Endothelial cell of umbilical vein (primary cell): ENCODE data around the gene C16orf89. TPM values are rescaled to one million over a fixed set of nuclear protein-coding genes. Genes with fewer than 3 reads are reported as not detected.

Source experiments
- BruUV-seq: library from RNA; stranded (reverse); fragments of 400-500 nt; replicated peaks from 2 replicates; lab custom pipeline; 2021; lab: Mats Ljungman, UMichigan
- CTCF ChIA-PET: fragments of 300-600, 350-600 bp; sonication (Branson Sonifier 250); formaldehyde crosslinking; loops from one replicate; lab custom pipeline; 2021; ENCODE audit warnings: antibody characterized with exemption, inconsistent platforms; lab: Charles Lee
- POLR2A ChIA-PET: fragments of 300-600, 350-600 bp; sonication (Branson Sonifier 250); formaldehyde crosslinking; loops from one replicate; lab custom pipeline; 2021; ENCODE audit warnings: antibody characterized with exemption, inconsistent platforms; lab: Charles Lee
- DNase-seq: peaks from one replicate; pipeline ENCODE4 v3.0.0-alpha.2; 2011; ENCODE audit warnings: low read depth, low spot score
- FAIRE-seq: peaks from 2 replicates; lab custom pipeline; 2011; peaks lifted over from hg19 to GRCh38; lab: Jason Lieb, UNC
- H2AFZ ChIP-seq: 2 replicates; pipeline ENCODE4 v1.6.0; 2012; ENCODE audit warnings: low read depth, low read length, control low read depth, inconsistent platforms
- H3K27ac ChIP-seq: 2 replicates; pipeline ENCODE4 v1.5.1; 2011; ENCODE audit warnings: low read depth, mild to moderate bottlenecking, control low read depth, low read length, moderate library complexity; ENCODE audit not compliant: insufficient read depth
- H3K27me3 ChIP-seq, 2 experiments: 2 replicates each; pipeline versions ENCODE4 v1.6.0 to v1.6.1; 2011; ENCODE audit warnings: low read length in 2 of 2, mixed read lengths in 1 of 2; ENCODE audit not compliant: control insufficient read depth in 2 of 2, insufficient read depth in 2 of 2
- H3K36me3 ChIP-seq, 2 experiments: 2 replicates in 1 of 2; 3 replicates in 1 of 2; pipeline ENCODE4 v1.5.1; 2011; ENCODE audit warnings: low read length in 2 of 2, mild to moderate bottlenecking in 1 of 2, moderate library complexity in 1 of 2; ENCODE audit not compliant: control insufficient read depth in 2 of 2, insufficient read depth in 2 of 2; ENCODE audit errors: extremely low read depth in 1 of 2
- H3K4me1 ChIP-seq: 3 replicates; pipeline ENCODE4 v1.5.1; 2011; ENCODE audit warnings: mild to moderate bottlenecking, low read length; ENCODE audit not compliant: control insufficient read depth, insufficient read depth; ENCODE audit errors: extremely low read depth
- H3K4me2 ChIP-seq: 2 replicates; pipeline ENCODE4 v1.6.1; 2011; ENCODE audit warnings: low read length, control low read depth, mixed read lengths; ENCODE audit not compliant: insufficient read depth
- H3K4me3 ChIP-seq, 3 experiments: fragments of 200-600 bp in 1 of 3; sonication (generic), shearing (Covaris generic) in 1 of 3; replicated peaks in 1 of 3; 2 replicates each; pipeline ENCODE4 v1.5.1; 2011 to 2016; ENCODE audit warnings: control low read depth in 3 of 3, low read length in 3 of 3, mild to moderate bottlenecking in 2 of 3, inconsistent platforms in 1 of 3, low read depth in 1 of 3, moderate library complexity in 1 of 3; ENCODE audit not compliant: insufficient read depth in 1 of 3
- H3K79me2 ChIP-seq: 2 replicates; pipeline ENCODE4 v1.6.0; 2012; ENCODE audit warnings: low read length, inconsistent platforms; ENCODE audit not compliant: control insufficient read depth, insufficient read depth
- H3K9ac ChIP-seq: replicated peaks from 2 replicates; pipeline ENCODE3; 2011; ENCODE audit warnings: low read length, control low read depth; ENCODE audit not compliant: insufficient read depth; ENCODE audit errors: extremely low read depth
- H3K9me1 ChIP-seq: replicated peaks from 3 replicates; pipeline ENCODE4 v1.6.0; 2011; ENCODE audit warnings: mild to moderate bottlenecking, low read length; ENCODE audit not compliant: control insufficient read depth, insufficient read depth; ENCODE audit errors: extremely low read depth
- H3K9me3 ChIP-seq: replicated peaks from 2 replicates; pipeline ENCODE4 v1.5.1; 2012; ENCODE audit warnings: low read length, inconsistent platforms; ENCODE audit not compliant: control insufficient read depth, insufficient read depth
- H4K20me1 ChIP-seq: replicated peaks from 2 replicates; pipeline ENCODE3; 2011; ENCODE audit warnings: mild to moderate bottlenecking, low read length; ENCODE audit not compliant: control insufficient read depth, insufficient read depth; ENCODE audit errors: extremely low read depth
- CTCF ChIP-seq, 2 donors: IDR thresholded peaks; 1 replicate in 1 of 2; 2 replicates in 1 of 2; pipeline ENCODE4 v1.5.1; 2011; ENCODE audit warnings: low read length in 2 of 2, mild to moderate bottlenecking in 2 of 2, moderate library complexity in 2 of 2, control low read depth in 1 of 2, inconsistent platforms in 1 of 2, low read depth in 1 of 2; ENCODE audit not compliant: insufficient read depth in 1 of 2; ENCODE audit errors: extremely low read depth in 1 of 2
- EZH2 ChIP-seq: IDR thresholded peaks from 2 replicates; pipeline ENCODE4 v1.6.1; 2012; ENCODE audit warnings: borderline replicate concordance, low read depth, mild to moderate bottlenecking, moderate library complexity, low read length, inconsistent platforms; ENCODE audit not compliant: severe bottlenecking
- FOS ChIP-seq: IDR thresholded peaks from 2 replicates; pipeline ENCODE4 v1.6.1; 2011; ENCODE audit warnings: mild to moderate bottlenecking, low read length, moderate library complexity, borderline replicate concordance; ENCODE audit not compliant: insufficient read depth
- GATA2 ChIP-seq: IDR thresholded peaks from 2 replicates; pipeline ENCODE4 v1.7.0; 2011; ENCODE audit warnings: low read depth, mild to moderate bottlenecking, moderate library complexity, mixed read lengths, low read length; ENCODE audit not compliant: insufficient read length, insufficient read depth
- JUN ChIP-seq: IDR thresholded peaks from 2 replicates; pipeline ENCODE4 v1.6.1; 2011; ENCODE audit warnings: borderline replicate concordance, low read depth; ENCODE audit not compliant: insufficient read length, insufficient read depth
- MAX ChIP-seq: IDR thresholded peaks from 2 replicates; pipeline ENCODE4 v1.6.1; 2011; ENCODE audit not compliant: insufficient read depth, insufficient read length
- MYC ChIP-seq: IDR thresholded peaks from one replicate; pipeline ENCODE4 v1.6.1; 2011; ENCODE audit warnings: mild to moderate bottlenecking, low read depth, low read length
- POLR2A ChIP-seq: IDR thresholded peaks from 2 replicates; pipeline ENCODE4 v1.6.1; 2012; ENCODE audit warnings: low read depth, mild to moderate bottlenecking, control low read depth, low read length
- POLR2AphosphoS5 ChIP-seq: IDR thresholded peaks from 2 replicates; pipeline ENCODE4 v1.6.1; 2012; ENCODE audit warnings: low read depth, mild to moderate bottlenecking, control low read depth, low read length, moderate library complexity; ENCODE audit not compliant: insufficient read depth
- dilution Hi-C: fragments of 300-500 bp; cut with MboI; formaldehyde crosslinking; loops from one replicate; pipeline ENCODE4 v1.15.0; 2019; ENCODE audit warnings: low sequenced_read_pairs; ENCODE audit not compliant: extremely low pct_ligation_motif_present
- intact Hi-C: fragments of 100-400 bp; cut with micrococcal nuclease; formaldehyde crosslinking; loops from one replicate; pipeline ENCODE4 v1.10.0; 2022
- polyA plus RNA-seq, 4 experiments: library from polyadenylated mRNA; depleted of rRNA in 3 of 4; stranded (reverse) in 3 of 4; unstranded in 1 of 4; fragments of >200 nt; gene quantifications; 2 replicates each; pipeline versions ENCODE4 v1.2.1 to v1.2.3, GENCODE V29; 2011 to 2012; ENCODE audit warnings: missing spikeins in 1 of 4
- total RNA-seq: library from RNA; stranded (reverse); gene quantifications from 2 replicates; pipeline ENCODE4 v1.2.3, GENCODE V29; 2021

C16orf89 gene
- total and polyA plus RNA-seq, 2 donors (not counting 3 experiments of a cell fraction or from before 2014, with no cell fraction given) = not detected

GRCh38 chr16:5018793-5019192 lies 47.0 kb downstream of the C16orf89 start:
- no peak for FAIRE-seq
- Histone ChIP-seq H3K9me3 (no peaks in the 10 kb centered on the region), H3K9me1 (no peaks in the 10 kb centered on the region), H4K20me1 (no peaks in the 10 kb centered on the region), H3K36me3 (no peaks in the 10 kb centered on the region), H3K27me3 (no peaks in the 10 kb centered on the region), H3K27ac (no peak overlapping the region), H3K9ac (no peak overlapping the region), H3K4me3 (no peak overlapping the region), H3K4me2 (no peak overlapping the region), H3K79me2 (no peaks in the 10 kb centered on the region), H2AFZ (no peak overlapping the region), H3K4me1 (no peaks in the 10 kb centered on the region)
- no peak for DNase-seq
- ChIA-PET CTCF (interaction anchor here (1.2 kb wide), 1 partner anchor 8 kb away, joined by 3 read pairs; no protein-coding TSS in a partner anchor), POLR2A (no interaction called here)
- no TSS peak for BruUV-seq
- dilution Hi-C loops = no loop called here
- intact Hi-C loops = no loop called here
- TF ChIP-seq POLR2AphosphoS5 = no peak
- TF ChIP-seq CTCF (IDR thresholded peaks at IDR 0.05; ENCODE audit: extremely low read depth in 1 of 2, insufficient read depth in 1 of 2, low read depth in 1 of 2, low read length in 2 of 2) = no peak
- no peak for TF ChIP-seq POLR2A
- TF ChIP-seq MYC = no peak

- Histone ChIP-seq H3K9me3 (no peaks in the 10 kb centered on the region), H3K9ac (no peak overlapping the region), H3K27me3 (no peaks in the 10 kb centered on the region), H3K79me2 (no peaks in the 10 kb centered on the region), H3K36me3 (no peaks in the 10 kb centered on the region), H3K4me1 (no peaks in the 10 kb centered on the region), H3K9me1 (no peaks in the 10 kb centered on the region), H4K20me1 (no peaks in the 10 kb centered on the region), H3K4me2 (no peak overlapping the region), H3K27ac (no peak overlapping the region), H2AFZ (no peak overlapping the region), H3K4me3 (no peak overlapping the region)
- FAIRE-seq (no peak), DNase-seq (no peak)
- TF ChIP-seq POLR2AphosphoS5 = no peak
- no peak for TF ChIP-seq GATA2
- no peak for TF ChIP-seq CTCF (IDR thresholded peaks at IDR 0.05; ENCODE audit: extremely low read depth in 1 of 2, insufficient read depth in 1 of 2, low read depth in 1 of 2, low read length in 2 of 2)
- TF ChIP-seq POLR2A = no peak
- no peak for TF ChIP-seq EZH2
- no peak for TF ChIP-seq MYC
- no peak for TF ChIP-seq JUN
- TF ChIP-seq MAX = no peak
- TF ChIP-seq FOS = no peak
- intact Hi-C loops = no loop called here
- dilution Hi-C loops = no loop called here
- no TSS peak for BruUV-seq
- ChIA-PET POLR2A (no interaction called here), CTCF (interaction anchor here (1.2 kb wide), 1 partner anchor 9 kb away, joined by 3 read pairs; no protein-coding TSS in a partner anchor)
Measured at GRCh38 chr16:5017678-5017969, 48.1 kb downstream of the C16orf89 start.
